Measurements from ENCODE around the gene ZNF700.
A peak's percentile ranks its signal among the peaks of the same experiment; 100 is the strongest.

ZNF700 gene

DNA sequence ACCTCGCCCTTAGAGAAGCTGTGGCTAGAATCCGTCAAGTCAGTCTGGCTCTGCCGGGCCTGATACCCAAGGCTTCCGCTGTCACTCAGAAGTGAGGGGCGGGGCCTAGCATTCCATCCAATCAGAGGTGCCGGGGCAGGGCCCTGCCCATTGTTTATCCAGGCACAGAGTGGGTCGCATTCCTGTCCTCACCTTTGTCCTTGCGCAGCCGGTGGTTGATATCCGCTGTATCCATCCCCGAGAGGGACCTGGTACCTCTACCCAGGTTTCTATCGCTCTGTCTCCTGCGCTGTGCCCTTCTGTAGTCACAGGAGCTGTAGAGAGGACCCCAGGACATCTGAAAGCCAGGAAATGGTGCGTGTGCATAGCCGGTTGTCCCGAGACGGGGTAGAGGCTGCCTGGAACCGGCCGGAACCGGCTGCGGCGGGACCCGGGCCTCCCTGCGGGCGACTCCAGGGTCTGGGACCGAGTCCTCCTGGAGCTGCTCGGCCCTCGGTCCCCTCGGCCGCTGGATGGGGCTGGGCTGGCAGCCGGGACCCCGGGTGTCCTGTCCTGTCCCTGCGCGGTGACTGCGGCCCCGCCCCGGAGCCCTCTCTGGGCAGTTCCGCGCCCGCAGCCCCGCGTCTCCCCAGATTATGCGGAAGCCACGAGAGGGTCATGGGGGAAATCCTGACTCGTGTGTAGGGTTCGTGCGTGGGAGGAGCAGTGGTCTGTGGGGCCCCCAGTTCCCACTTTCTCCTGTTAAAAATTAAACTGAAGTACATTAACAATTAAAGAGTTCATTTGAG is 40.1 kb downstream of the ZNF700 start, which contains the start of gene ZNF763:
TSS of gene ZNF763 (plus strand) at position 183 of the 788 bp plus-strand sequence. CDS start at position 352, 169 bp downstream.
- Histone ChIP-seq H3K4me1 (ENCODE audit: control insufficient read depth, insufficient read depth, low read length) (peaks cover 11% of the 10 kb centered on the region), H3K27me3 (replicated peaks; ENCODE audit: control insufficient read depth, insufficient read depth, low read length) (no peaks in the 10 kb centered on the region), H3K9ac (ENCODE audit: low read length) (peak within 1 kb of the TSS; percentile 85), H3K9me3 (ENCODE audit: control insufficient read depth, low read length) (no peaks in the 10 kb centered on the region), H3K4me3 (ENCODE audit: low read length) (peak within 1 kb of the TSS; percentile 92), H3K36me3 (ENCODE audit: control insufficient read depth, insufficient read depth, low read length, severe bottlenecking) (peaks cover 6% of the 10 kb centered on the region)
- peak; percentile 95 for DNase-seq (ENCODE audit: low read depth)

DNA sequence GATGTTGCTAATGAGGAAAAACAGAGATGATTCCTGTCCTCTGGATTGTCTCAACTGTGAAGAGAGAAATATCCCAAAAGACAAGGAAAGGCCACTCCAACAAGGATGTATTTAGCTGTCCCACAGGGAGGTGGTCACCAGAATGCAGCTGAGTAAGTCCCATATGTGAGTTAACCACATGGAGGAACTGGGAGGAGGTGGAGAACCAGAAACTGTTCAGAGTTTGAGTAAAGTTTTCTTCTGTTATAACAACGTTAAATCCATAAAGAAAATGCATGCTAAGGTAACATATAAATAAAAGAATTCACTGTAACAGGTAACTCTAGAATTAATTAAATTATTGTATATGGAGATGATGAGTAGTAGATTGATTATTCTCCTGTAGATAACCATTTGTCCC is 45.3 kb downstream of the ZNF700 start:
- no peak for DNase-seq (ENCODE audit: low read depth)
- Histone ChIP-seq H3K9me3 (ENCODE audit: control insufficient read depth, low read length) (peaks cover 15% of the 10 kb centered on the region), H3K4me3 (ENCODE audit: low read length) (no peak overlapping the region)

DNA sequence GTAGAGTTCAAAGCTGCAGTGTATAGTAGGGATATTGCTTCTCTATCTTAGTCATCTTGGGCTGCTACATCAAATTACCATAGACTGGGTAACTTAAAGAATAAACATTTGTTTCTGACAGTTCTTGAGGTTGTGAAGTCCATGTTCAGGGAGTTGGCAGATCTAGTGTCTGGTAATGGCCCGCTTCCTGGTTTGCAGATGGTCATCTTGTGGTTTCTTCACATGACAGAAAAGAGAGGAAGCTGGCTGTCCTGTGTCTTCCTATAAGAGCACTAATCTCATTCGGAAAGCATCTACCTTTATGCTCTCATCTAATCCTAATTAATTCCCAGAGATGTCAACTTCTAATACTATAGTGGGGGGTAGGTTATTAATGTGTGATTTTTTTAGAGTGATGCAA is 46.1 kb downstream of the ZNF700 start:
- DNase-seq (ENCODE audit: low read depth) = no peak
- Histone ChIP-seq H3K36me3 (ENCODE audit: control insufficient read depth, insufficient read depth, low read length, severe bottlenecking) (no peaks in the 10 kb centered on the region), H3K4me1 (ENCODE audit: control insufficient read depth, insufficient read depth, low read length) (no peaks in the 10 kb centered on the region), H3K4me3 (ENCODE audit: low read length) (no peak overlapping the region), H3K27me3 (replicated peaks; ENCODE audit: control insufficient read depth, insufficient read depth, low read length) (no peaks in the 10 kb centered on the region), H3K9ac (ENCODE audit: low read length) (no peak overlapping the region), H3K9me3 (ENCODE audit: control insufficient read depth, low read length) (peaks cover 20% of the 10 kb centered on the region)

More for the DNA sequence above, 45.3 kb downstream of the ZNF700 start:
- Histone ChIP-seq H3K4me1 (ENCODE audit: control insufficient read depth, insufficient read depth, low read length) (peaks cover 4% of the 10 kb centered on the region), H3K27me3 (replicated peaks; ENCODE audit: control insufficient read depth, insufficient read depth, low read length) (no peaks in the 10 kb centered on the region), H3K9ac (ENCODE audit: low read length) (no peak overlapping the region), H3K36me3 (ENCODE audit: control insufficient read depth, insufficient read depth, low read length, severe bottlenecking) (no peaks in the 10 kb centered on the region)

DNA sequence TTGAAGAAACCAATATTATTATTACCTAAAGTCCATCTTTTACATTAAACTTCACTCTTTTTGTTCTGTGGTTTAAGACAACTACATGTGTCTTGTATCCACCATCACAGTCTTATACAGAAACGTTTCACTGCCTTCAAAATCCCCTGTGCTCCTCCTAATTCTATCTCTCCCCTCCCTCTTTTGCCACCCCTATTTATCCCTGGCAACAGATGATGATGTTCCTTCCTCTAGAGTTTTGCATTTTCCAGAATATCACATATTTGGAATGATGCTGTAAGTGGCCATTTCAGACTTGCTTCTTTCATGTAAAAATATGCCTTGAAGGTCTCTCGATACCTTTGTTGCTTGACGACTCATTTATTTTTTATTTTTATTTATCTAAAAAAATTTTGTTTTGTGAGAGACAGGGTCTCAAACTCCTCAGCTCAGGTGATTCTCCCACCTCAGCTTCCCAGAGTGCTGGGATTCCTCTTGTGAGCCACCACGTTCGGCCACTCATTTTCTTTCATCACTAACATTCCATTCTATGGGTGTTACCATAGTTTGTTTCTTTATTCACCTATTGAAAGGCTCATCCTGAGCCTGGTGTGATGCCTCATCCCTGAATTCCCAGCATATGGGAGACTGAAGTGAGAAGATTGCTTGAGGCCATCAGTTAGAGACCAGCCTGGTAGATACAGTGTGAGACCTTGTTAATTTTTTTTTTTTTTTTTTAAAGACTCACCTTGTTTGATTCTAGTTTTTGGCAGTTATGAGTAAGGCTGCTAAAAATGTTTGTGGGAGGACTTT is 48.3 kb downstream of the ZNF700 start:
- H3K9ac ChIP-seq (ENCODE audit: low read length) = no peak overlapping the region
- no peak for DNase-seq (ENCODE audit: low read depth)
- H3K9me3 ChIP-seq (ENCODE audit: control insufficient read depth, low read length) = peaks cover 40% of the 10 kb centered on the region
- peaks cover 13% of the 10 kb centered on the region for H3K36me3 ChIP-seq (ENCODE audit: control insufficient read depth, insufficient read depth, low read length, severe bottlenecking)
- H3K4me1 ChIP-seq (ENCODE audit: control insufficient read depth, insufficient read depth, low read length) = no peaks in the 10 kb centered on the region
- no peak overlapping the region for H3K4me3 ChIP-seq (ENCODE audit: low read length)
- H3K27me3 ChIP-seq (replicated peaks; ENCODE audit: control insufficient read depth, insufficient read depth, low read length) = no peaks in the 10 kb centered on the region

DNA sequence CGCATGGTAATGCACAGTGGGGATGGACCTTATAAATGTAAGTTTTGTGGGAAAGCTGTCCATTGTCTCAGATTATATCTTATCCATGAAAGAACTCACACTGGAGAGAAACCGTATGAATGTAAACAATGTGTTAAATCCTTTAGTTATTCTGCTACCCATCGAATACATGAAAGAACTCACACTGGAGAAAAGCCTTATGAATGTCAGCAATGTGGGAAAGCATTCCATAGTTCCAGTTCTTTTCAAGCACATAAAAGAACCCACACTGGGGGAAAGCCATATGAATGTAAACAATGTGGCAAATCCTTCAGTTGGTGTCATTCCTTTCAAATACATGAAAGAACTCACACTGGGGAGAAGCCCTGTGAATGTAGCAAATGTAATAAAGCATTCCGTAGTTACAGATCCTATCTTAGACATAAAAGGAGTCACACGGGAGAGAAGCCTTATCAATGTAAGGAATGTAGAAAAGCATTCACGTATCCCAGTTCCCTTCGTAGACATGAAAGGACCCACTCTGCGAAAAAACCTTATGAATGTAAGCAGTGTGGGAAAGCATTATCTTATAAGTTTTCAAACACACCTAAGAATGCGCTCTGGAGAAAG is 53.7 kb downstream of the ZNF700 start:
- Histone ChIP-seq H3K9me3 (ENCODE audit: control insufficient read depth, low read length) (peaks cover 82% of the 10 kb centered on the region), H3K9ac (ENCODE audit: low read length) (no peak overlapping the region), H3K36me3 (ENCODE audit: control insufficient read depth, insufficient read depth, low read length, severe bottlenecking) (peaks cover 30% of the 10 kb centered on the region), H3K4me1 (ENCODE audit: control insufficient read depth, insufficient read depth, low read length) (no peaks in the 10 kb centered on the region), H3K4me3 (ENCODE audit: low read length) (peak overlapping the region; percentile 67), H3K27me3 (replicated peaks; ENCODE audit: control insufficient read depth, insufficient read depth, low read length) (no peaks in the 10 kb centered on the region)
- DNase-seq (ENCODE audit: low read depth) = no peak

DNA sequence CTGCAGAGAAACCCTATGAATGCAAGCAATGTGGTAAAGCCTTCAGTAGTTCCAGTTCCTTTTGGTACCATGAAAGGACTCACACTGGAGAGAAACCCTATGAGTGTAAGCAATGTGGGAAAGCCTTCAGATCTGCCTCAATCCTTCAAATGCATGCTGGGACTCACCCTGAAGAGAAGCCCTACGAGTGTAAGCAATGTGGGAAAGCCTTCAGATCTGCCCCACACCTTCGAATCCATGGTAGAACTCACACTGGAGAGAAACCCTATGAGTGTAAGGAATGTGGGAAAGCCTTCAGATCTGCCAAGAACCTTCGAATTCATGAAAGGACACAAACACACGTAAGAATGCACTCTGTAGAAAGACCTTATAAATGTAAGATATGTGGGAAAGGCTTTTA is 54.6 kb downstream of the ZNF700 start:
- Histone ChIP-seq H3K4me3 (ENCODE audit: low read length) (peak overlapping the region; percentile 67), H3K27me3 (replicated peaks; ENCODE audit: control insufficient read depth, insufficient read depth, low read length) (no peaks in the 10 kb centered on the region), H3K36me3 (ENCODE audit: control insufficient read depth, insufficient read depth, low read length, severe bottlenecking) (peaks cover 30% of the 10 kb centered on the region), H3K9me3 (ENCODE audit: control insufficient read depth, low read length) (peaks cover 80% of the 10 kb centered on the region), H3K4me1 (ENCODE audit: control insufficient read depth, insufficient read depth, low read length) (no peaks in the 10 kb centered on the region), H3K9ac (ENCODE audit: low read length) (no peak overlapping the region)
- DNase-seq (ENCODE audit: low read depth) = no peak

DNA sequence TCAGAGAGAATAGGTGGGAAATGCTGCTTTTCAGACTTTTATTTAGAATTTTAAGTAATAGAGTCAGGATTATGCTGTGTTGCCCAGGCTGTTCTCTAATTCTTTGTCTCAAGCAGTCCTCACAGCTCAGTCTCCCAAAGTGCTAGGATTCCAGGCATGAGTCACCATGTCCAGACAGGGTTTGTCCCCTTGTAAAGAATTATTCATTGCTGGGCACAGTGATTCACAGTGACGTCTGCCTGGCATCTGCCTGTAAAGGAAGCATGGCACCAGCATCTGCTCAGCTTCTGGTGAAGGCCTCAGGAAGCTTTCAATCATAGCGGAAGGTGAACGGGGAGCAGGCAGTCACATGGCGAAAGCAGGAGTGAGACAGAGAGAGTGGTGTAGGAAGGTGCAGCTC is 57.6 kb downstream of the ZNF700 start:
- Histone ChIP-seq H3K9ac (ENCODE audit: low read length) (no peak overlapping the region), H3K36me3 (ENCODE audit: control insufficient read depth, insufficient read depth, low read length, severe bottlenecking) (peaks cover 22% of the 10 kb centered on the region), H3K9me3 (ENCODE audit: control insufficient read depth, low read length) (peaks cover 57% of the 10 kb centered on the region), H3K4me1 (ENCODE audit: control insufficient read depth, insufficient read depth, low read length) (no peaks in the 10 kb centered on the region), H3K4me3 (ENCODE audit: low read length) (peak overlapping the region; percentile 67), H3K27me3 (replicated peaks; ENCODE audit: control insufficient read depth, insufficient read depth, low read length) (no peaks in the 10 kb centered on the region)
- no peak for DNase-seq (ENCODE audit: low read depth)

DNA sequence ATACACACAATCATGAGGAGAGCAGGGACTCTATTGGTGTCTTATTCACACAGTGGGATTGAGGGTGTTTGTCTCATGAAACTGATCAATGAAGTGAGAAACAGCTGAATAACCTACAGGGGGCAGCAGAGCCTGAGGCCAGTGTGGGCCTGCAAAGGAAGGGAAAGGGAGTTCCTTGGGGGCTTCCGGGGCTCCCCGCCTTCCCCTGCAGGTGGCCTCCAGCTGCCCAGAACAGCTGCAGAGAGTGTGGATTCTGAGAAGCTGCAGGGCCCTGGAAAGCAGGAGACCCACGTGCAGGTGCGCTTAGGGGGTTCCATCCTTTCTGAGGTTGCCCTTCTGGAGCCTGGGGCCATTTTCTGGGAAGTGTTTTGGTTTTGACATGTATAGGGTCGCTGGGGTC is 60.1 kb downstream of the ZNF700 start:
- DNase-seq (ENCODE audit: low read depth) = peak; percentile 14
- no peak overlapping the region for H3K4me3 ChIP-seq (ENCODE audit: low read length)
- H3K36me3 ChIP-seq (ENCODE audit: control insufficient read depth, insufficient read depth, low read length, severe bottlenecking) = no peaks in the 10 kb centered on the region
- no peaks in the 10 kb centered on the region for H3K27me3 ChIP-seq (replicated peaks; ENCODE audit: control insufficient read depth, insufficient read depth, low read length)
- no peak overlapping the region for H3K9ac ChIP-seq (ENCODE audit: low read length)
- peaks cover 5% of the 10 kb centered on the region for H3K4me1 ChIP-seq (ENCODE audit: control insufficient read depth, insufficient read depth, low read length)
- H3K9me3 ChIP-seq (ENCODE audit: control insufficient read depth, low read length) = peaks cover 33% of the 10 kb centered on the region

DNA sequence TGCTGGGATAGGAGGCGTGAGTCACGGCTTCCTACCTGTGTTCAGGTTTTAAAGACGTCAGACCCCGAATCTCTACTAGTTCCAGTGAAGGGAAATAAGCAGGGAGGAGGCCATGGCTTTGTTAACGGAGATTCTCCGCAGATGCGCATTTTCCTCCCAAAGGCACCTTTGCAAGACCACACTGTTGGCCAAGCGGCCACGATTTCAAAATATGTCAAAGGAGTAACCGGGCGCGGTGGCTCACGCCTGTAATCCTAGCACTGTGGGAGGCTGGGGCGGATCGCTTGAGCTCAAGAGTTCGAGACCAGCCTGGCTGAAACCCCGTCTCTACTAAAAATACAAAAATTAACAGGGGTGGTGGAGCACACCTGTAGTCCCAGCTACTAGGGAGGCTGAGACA is 61.8 kb downstream of the ZNF700 start:
- no peaks in the 10 kb centered on the region for H3K36me3 ChIP-seq (ENCODE audit: control insufficient read depth, insufficient read depth, low read length, severe bottlenecking)
- no peak overlapping the region for H3K9ac ChIP-seq (ENCODE audit: low read length)
- H3K4me3 ChIP-seq (ENCODE audit: low read length) = peak overlapping the region; percentile 92
- DNase-seq (ENCODE audit: low read depth) = no peak
- peaks cover 15% of the 10 kb centered on the region for H3K9me3 ChIP-seq (ENCODE audit: control insufficient read depth, low read length)
- H3K27me3 ChIP-seq (replicated peaks; ENCODE audit: control insufficient read depth, insufficient read depth, low read length) = no peaks in the 10 kb centered on the region
- H3K4me1 ChIP-seq (ENCODE audit: control insufficient read depth, insufficient read depth, low read length) = peaks cover 5% of the 10 kb centered on the region

DNA sequence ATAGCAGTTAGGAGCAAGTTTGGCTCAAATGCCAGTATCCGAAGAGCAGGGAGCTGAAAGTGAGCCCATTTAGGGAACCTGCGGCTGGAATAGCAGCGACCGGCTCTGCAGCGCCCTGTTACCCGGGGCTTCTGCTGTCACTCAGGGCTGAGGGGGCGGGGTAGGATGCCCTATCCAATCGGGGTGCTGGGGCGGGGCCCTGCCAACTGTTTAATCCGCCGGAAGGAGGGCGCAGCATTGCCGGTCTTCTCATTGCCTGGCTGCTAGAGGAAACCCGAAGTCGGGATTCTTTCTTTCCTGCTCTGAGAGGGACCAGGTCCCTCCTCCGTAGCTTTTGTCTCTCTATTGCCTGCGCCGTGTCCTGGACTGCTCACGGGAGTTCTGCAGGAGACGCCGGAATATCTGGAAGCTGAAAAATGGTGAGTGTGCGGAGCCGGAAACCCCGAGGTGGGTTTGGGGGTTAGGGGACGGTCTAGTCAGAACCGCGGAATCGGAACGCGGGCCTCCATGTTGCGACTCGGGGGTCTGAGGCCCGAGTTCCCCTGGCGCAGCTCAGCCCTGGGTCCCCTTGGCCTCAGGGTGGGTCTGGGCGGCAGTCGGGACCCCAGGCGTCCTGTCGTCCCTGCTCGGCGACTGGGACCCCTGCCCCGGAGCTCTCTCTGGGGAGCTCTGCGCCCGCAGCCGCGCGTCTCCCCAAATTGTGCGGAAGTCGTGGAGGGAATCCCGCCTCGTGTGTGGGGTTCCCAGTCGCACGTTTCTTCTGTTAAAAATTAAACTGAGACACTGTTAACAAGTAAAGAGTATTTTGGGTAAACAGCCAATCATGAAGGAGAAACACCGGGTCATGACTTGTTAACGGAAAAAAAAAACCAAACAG is 62.7 kb downstream of the ZNF700 start:
- Histone ChIP-seq H3K27me3 (replicated peaks; ENCODE audit: control insufficient read depth, insufficient read depth, low read length) (no peaks in the 10 kb centered on the region), H3K9ac (ENCODE audit: low read length) (peak overlapping the region; percentile 91), H3K4me3 (ENCODE audit: low read length) (peak overlapping the region; percentile 92), H3K4me1 (ENCODE audit: control insufficient read depth, insufficient read depth, low read length) (peaks cover 5% of the 10 kb centered on the region), H3K36me3 (ENCODE audit: control insufficient read depth, insufficient read depth, low read length, severe bottlenecking) (no peaks in the 10 kb centered on the region), H3K9me3 (ENCODE audit: control insufficient read depth, low read length) (peaks cover 6% of the 10 kb centered on the region)
- DNase-seq (ENCODE audit: low read depth) = peak; percentile 98

All from adipocyte (in vitro differentiated cells).